Esophagus muscularis mucosa (tissue), 4 donors: ENCODE results near the gene FAM110A. TPM values are rescaled to one million over a fixed set of nuclear protein-coding genes. Genes with fewer than 3 reads are reported as not detected.

ENCODE experiments used
- DNase-seq: peaks from one replicate; pipeline ENCODE4 v3.0.0-alpha.2; 2017; ENCODE audit errors: extremely low spot score
- H3K27ac ChIP-seq, 4 donors: fragments of 200-600 bp; sonication (generic); replicated peaks in 1 of 4; 1 replicate in 3 of 4; 2 replicates in 1 of 4; pipeline ENCODE4 v1.5.1; 2016 to 2019; ENCODE audit warnings: mild to moderate bottlenecking in 1 of 4
- H3K27me3 ChIP-seq, 4 donors: fragments of 200-600 bp; sonication (generic); one replicate each; pipeline versions ENCODE4 v1.5.1 to v1.6.0; 2016 to 2019
- H3K36me3 ChIP-seq, 4 donors: fragments of 200-600 bp; sonication (generic); one replicate each; pipeline ENCODE4 v1.5.1; 2016 to 2019
- H3K4me1 ChIP-seq, 4 donors: fragments of 200-600 bp; sonication (generic); one replicate each; pipeline ENCODE4 v1.5.1; 2016 to 2019
- H3K4me3 ChIP-seq, 4 donors: fragments of 200-600 bp; sonication (generic); 1 replicate in 2 of 4; 2 replicates in 2 of 4; pipeline ENCODE4 v1.5.1; 2016 to 2019; ENCODE audit warnings: mild to moderate bottlenecking in 4 of 4, moderate library complexity in 1 of 4
- H3K9me3 ChIP-seq, 4 donors: fragments of 200-600 bp; sonication (generic); 1 replicate in 3 of 4; 2 replicates in 1 of 4; pipeline ENCODE4 v1.5.1; 2016 to 2019
- CTCF ChIP-seq, 3 experiments: fragments of 200-600 bp in 2 of 3; fragments of 450-650 bp in 1 of 3; sonication (generic) in 2 of 3; IDR thresholded peaks; one replicate each; pipeline ENCODE4 v1.5.1; 2017 to 2019; ENCODE audit warnings: antibody characterized with exemption in 3 of 3, mild to moderate bottlenecking in 2 of 3, moderate library complexity in 1 of 3
- EP300 ChIP-seq: sonication (generic); formaldehyde crosslinking; IDR thresholded peaks from one replicate; pipeline ENCODE4 v1.6.1; 2017; ENCODE audit warnings: antibody characterized with exemption
- POLR2A ChIP-seq: fragments of 450-650 bp; IDR thresholded peaks from one replicate; pipeline ENCODE4 v1.6.1; 2017; ENCODE audit warnings: antibody characterized with exemption, moderate library complexity, mild to moderate bottlenecking, low read depth
- POLR2AphosphoS5 ChIP-seq, 2 donors: sonication (generic); formaldehyde crosslinking; IDR thresholded peaks; one replicate each; pipeline ENCODE4 v1.6.1; 2017; ENCODE audit warnings: antibody characterized with exemption in 2 of 2
- WGBS: methylation state at CpG from one replicate; pipeline ENCODE4 v1.1.5; 2018; 5-methylcytosine and 5-hydroxymethylcytosine counted together
- intact Hi-C: fragments of 100-400 bp; cut with DNase I; formaldehyde crosslinking; loops from one replicate; pipeline ENCODE4 v1.15.1; 2023
- total RNA-seq, 4 donors: library from RNA; depleted of rRNA; stranded (reverse); fragments of >200 nt; gene quantifications; one replicate each; pipeline versions ENCODE4 v1.1.0 to v1.2.1, GENCODE V29; 2016

The FAM110A gene
- total RNA-seq, 4 donors from 2014 or later, result 2.0 to 4.4 (median 3.2) TPM

- TF ChIP-seq EP300 (no peak), CTCF (IDR thresholded peaks at IDR 0.05) (no peak), POLR2AphosphoS5 (IDR thresholded peaks at IDR 0.05) (no peak), POLR2A (no peak)
- no peak overlapping the region for H3K27ac ChIP-seq
- 80% methylated on average over 1 of the region's 2 CpGs for WGBS
- intact Hi-C loops, result no loop called here
- H3K36me3 ChIP-seq, result no peaks in the 10 kb centered on the region
- peaks cover 0 to 41% (median 0%) of the 10 kb centered on the region in 4 donors for H3K27me3 ChIP-seq
- DNase-seq, result no peak
- no peak overlapping the region for H3K4me3 ChIP-seq
- no peaks in the 10 kb centered on the region for H3K9me3 ChIP-seq
- H3K4me1 ChIP-seq, result peaks cover 5 to 34% (median 17%) of the 10 kb centered on the region in 4 donors
Observed at GRCh38 chr20:888057-888456, 54.5 kb downstream of the FAM110A start.

- H3K27me3 ChIP-seq, result peaks cover 0 to 31% (median 0%) of the 10 kb centered on the region in 4 donors
- DNase-seq, result no peak
- H3K4me1 ChIP-seq, result peaks cover 5 to 34% (median 17%) of the 10 kb centered on the region in 4 donors
- H3K9me3 ChIP-seq, result no peaks in the 10 kb centered on the region
- 85% methylated on average over 5 of the region's 5 CpGs for WGBS
- H3K27ac ChIP-seq, result no peak overlapping the region
- TF ChIP-seq CTCF (IDR thresholded peaks at IDR 0.05), result no peak
- no peak for TF ChIP-seq EP300
- TF ChIP-seq POLR2AphosphoS5 (IDR thresholded peaks at IDR 0.05), result no peak
- TF ChIP-seq POLR2A, result no peak
- intact Hi-C loops, result no loop called here
- no peak overlapping the region for H3K4me3 ChIP-seq
- no peaks in the 10 kb centered on the region for H3K36me3 ChIP-seq
Observed at GRCh38 chr20:889106-889505, 55.6 kb downstream of the FAM110A start.

- H3K27ac ChIP-seq, result no peak overlapping the region
- peaks cover 1 to 31% (median 15%) of the 10 kb centered on the region in 4 donors for H3K4me1 ChIP-seq
- no peak for TF ChIP-seq POLR2AphosphoS5 (IDR thresholded peaks at IDR 0.05)
- no peak for TF ChIP-seq EP300
- no peak for TF ChIP-seq POLR2A
- peaks cover 0 to 22% (median 0%) of the 10 kb centered on the region in 4 donors for H3K27me3 ChIP-seq
- no peak for DNase-seq
- H3K9me3 ChIP-seq, result no peaks in the 10 kb centered on the region
- H3K4me3 ChIP-seq, result no peak overlapping the region
- H3K36me3 ChIP-seq, result no peaks in the 10 kb centered on the region
- intact Hi-C loops, result no loop called here
- WGBS, result 72% methylated on average over 4 of the region's 10 CpGs
Observed at GRCh38 chr20:889932-890463, 56.5 kb downstream of the FAM110A start.

- no peak overlapping the region for H3K4me3 ChIP-seq
- peaks cover 0 to 28% (median 13%) of the 10 kb centered on the region in 4 donors for H3K4me1 ChIP-seq
- no peak for DNase-seq
- peaks cover 0 to 15% (median 0%) of the 10 kb centered on the region in 4 donors for H3K27me3 ChIP-seq
- H3K9me3 ChIP-seq, result no peaks in the 10 kb centered on the region
- TF ChIP-seq POLR2AphosphoS5 (IDR thresholded peaks at IDR 0.05) (no peak), POLR2A (no peak), EP300 (no peak), CTCF (IDR thresholded peaks at IDR 0.05) (no peak)
- H3K27ac ChIP-seq, result no peak overlapping the region
- 72% methylated on average over 6 of the region's 6 CpGs for WGBS
- no peaks in the 10 kb centered on the region for H3K36me3 ChIP-seq
- intact Hi-C loops, result no loop called here
Observed at GRCh38 chr20:890666-891057, 57.1 kb downstream of the FAM110A start.

- 59% methylated on average over 6 of the region's 6 CpGs for WGBS
- Histone ChIP-seq H3K27me3 (peaks cover 0 to 15% (median 0%) of the 10 kb centered on the region in 4 donors), H3K4me3 (no peak overlapping the region), H3K27ac (no peak overlapping the region), H3K36me3 (no peaks in the 10 kb centered on the region), H3K4me1 (peaks cover 0 to 28% (median 13%) of the 10 kb centered on the region in 4 donors), H3K9me3 (no peaks in the 10 kb centered on the region)
- no peak for TF ChIP-seq CTCF (IDR thresholded peaks at IDR 0.05)
- TF ChIP-seq POLR2AphosphoS5 (IDR thresholded peaks at IDR 0.05), result no peak
- DNase-seq, result no peak
- intact Hi-C loops, result no loop called here
Observed at GRCh38 chr20:891058-891705, 57.7 kb downstream of the FAM110A start.
